Fibroblast of the aortic adventitia (primary cell): ENCODE data around the gene WDR88. TPM values are rescaled to one million over a fixed set of nuclear protein-coding genes. Genes with fewer than 3 reads are reported as not detected.
"Not testable (repeated sequence)": the region's sequence is repeated elsewhere in the genome, so short reads cannot be mapped to it uniquely, and the experiment has no call there.

Source experiments
- DNase-seq: peaks from one replicate; pipeline ENCODE4 v3.0.0-alpha.2; 2010; ENCODE audit warnings: low read depth
- H3K4me3 ChIP-seq: 2 replicates; pipeline ENCODE4 v1.5.1; 2011; ENCODE audit warnings: low read depth, mild to moderate bottlenecking, control low read depth, low read length, moderate library complexity
- CTCF ChIP-seq: IDR thresholded peaks from 2 replicates; pipeline ENCODE4 v1.5.1; 2011; ENCODE audit warnings: mild to moderate bottlenecking, low read length, control low read depth, inconsistent platforms; ENCODE audit not compliant: insufficient read depth
- total RNA-seq: library from RNA; depleted of rRNA; stranded (reverse); fragments of >200 nt; gene quantifications from 2 replicates; pipeline ENCODE4 v1.2.3, GENCODE V29; 2012; ENCODE audit warnings: low replicate concordance

WDR88 gene
- total RNA-seq, 1 donor, result not detected

GRCh38 chr19:33156334-33156733 is 24.4 kb downstream of the WDR88 start:
- H3K4me3 ChIP-seq, result no peak overlapping the region
- TF ChIP-seq CTCF, result no peak
- DNase-seq, result peak; percentile 59

- no peak for DNase-seq
- no peak for TF ChIP-seq CTCF
- no peak overlapping the region for H3K4me3 ChIP-seq
These were observed 26.0 kb downstream of the WDR88 start for GRCh38 chr19:33157906-33158305.

- no peak overlapping the region for H3K4me3 ChIP-seq
- no peak for TF ChIP-seq CTCF
- DNase-seq, result no peak
These were observed 26.5 kb downstream of the WDR88 start for GRCh38 chr19:33158365-33158764.

- H3K4me3 ChIP-seq, result no peak overlapping the region
- no peak for TF ChIP-seq CTCF
- no peak for DNase-seq
These were observed 27.2 kb downstream of the WDR88 start for GRCh38 chr19:33159149-33159548.

GRCh38 chr19:33159893-33160292 is 28.0 kb downstream of the WDR88 start:
- H3K4me3 ChIP-seq, result no peak overlapping the region
- no peak for TF ChIP-seq CTCF
- DNase-seq, result no peak

- H3K4me3 ChIP-seq, result no peak overlapping the region
- no peak for DNase-seq
- no peak for TF ChIP-seq CTCF
These were observed 29.3 kb downstream of the WDR88 start for GRCh38 chr19:33161201-33161600.

- DNase-seq, result no peak
- H3K4me3 ChIP-seq, result no peak overlapping the region
- TF ChIP-seq CTCF, result no peak
These were observed 31.6 kb downstream of the WDR88 start for GRCh38 chr19:33163481-33163880.

- peak; percentile 10 for DNase-seq
- H3K4me3 ChIP-seq, result not testable (repeated sequence)
These were observed 34.1 kb downstream of the WDR88 start for GRCh38 chr19:33166037-33166436.
